ENCODE measurements around the gene CHST11.
A peak's percentile ranks its signal among the peaks of the same experiment; 100 is the strongest.
"Not testable (repeated sequence)": the region's sequence is repeated elsewhere in the genome, so short reads cannot be mapped to it uniquely, and the experiment has no call there.

The CHST11 gene

GRCh38 chr12:104534162-104534856 lies 77.6 kb downstream of the CHST11 start:
- DNase-seq: no peak

- DNase-seq: no peak
Observed at GRCh38 chr12:104534857-104535248, 78.1 kb downstream of the CHST11 start.

- no peak for DNase-seq
Observed at GRCh38 chr12:104535369-104535768, 78.6 kb downstream of the CHST11 start.

DNA sequence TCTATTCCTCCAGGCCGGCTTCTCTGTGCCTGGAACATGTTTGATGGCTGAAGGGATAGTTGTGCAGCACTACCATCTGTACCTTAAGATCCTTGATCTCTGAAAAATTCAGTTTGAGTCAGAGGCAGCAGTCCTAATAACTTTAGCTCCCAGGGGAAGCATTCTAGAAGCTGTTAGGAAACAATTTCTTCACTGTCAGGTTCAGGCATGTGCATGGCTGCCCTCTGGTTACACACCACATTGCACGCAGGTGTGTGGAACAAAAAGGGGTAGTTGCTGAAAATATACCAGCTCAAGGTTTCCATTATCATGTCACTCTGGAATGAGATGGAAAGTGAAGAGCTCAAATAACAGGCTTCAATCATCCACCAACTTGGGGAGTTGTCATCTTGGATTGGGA lies 80.1 kb downstream of the CHST11 start:
- no peak for DNase-seq

DNA sequence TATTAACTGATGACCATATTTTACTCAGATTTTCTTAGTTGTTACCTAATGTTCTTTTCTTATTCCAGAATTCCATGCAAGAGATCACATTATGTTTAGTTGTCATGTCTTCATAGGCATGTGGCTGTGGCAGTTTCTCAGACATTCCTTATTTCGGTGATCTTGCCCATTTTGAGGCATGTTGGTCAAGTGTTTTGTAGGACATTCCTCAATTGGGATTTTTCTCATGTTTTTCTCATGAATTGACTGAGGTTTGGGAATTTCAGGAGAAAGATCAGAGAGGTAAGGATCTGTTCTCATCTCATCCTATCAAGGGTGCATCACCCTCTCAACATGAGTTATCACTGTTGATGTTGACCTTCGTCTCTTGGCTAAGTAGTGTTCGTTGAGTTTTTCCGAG lies 81.3 kb downstream of the CHST11 start:
- no peak for DNase-seq

DNA sequence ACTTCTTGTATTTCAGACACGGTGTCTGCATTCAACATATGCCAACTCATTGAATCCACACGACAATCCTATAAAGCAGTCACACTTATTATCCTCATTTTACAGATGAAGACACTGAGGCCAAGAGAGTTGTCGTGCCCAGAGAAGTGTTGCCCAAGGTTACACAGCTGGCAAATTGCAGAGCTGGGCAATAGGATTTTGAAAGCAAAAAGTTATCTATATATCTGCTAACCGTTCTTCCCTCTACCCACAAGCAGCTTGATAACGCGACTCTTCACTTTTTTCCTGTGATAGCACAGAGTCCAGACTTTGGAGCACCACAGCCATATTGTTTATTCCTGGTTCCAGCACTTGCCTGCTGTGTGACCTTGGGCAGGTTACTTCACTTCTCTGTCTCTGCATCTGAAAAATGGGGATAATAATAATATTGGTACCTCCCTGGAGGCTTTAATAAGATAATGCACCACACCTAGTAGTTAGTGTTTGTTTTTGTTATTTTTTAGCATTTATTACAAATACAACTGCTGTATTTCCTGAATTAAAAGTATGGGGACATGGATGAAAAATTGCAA lies 82.2 kb downstream of the CHST11 start:
- no peak for DNase-seq

DNA sequence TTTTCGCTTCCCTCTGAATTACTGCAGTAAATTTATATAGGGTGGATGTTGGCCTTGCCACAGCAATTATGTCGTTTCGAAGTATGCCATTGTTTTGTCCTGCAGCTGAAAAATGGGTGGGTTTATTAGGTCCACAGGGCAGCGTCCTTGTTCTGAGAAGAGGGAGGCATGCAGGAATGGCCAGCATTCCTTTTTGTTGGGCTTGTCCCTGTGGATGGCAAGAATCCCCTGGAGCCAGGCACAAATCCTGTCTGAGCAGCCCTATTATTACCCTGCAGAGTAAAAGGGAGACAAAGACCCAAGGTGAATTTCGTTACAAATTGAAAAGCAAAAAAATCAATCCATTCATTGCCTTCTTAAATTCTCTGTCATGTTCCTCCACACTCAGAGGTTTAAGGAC lies 88.1 kb downstream of the CHST11 start:
- no peak for DNase-seq

GRCh38 chr12:104546575-104546974 lies 89.8 kb downstream of the CHST11 start:
- no peak for DNase-seq

DNA sequence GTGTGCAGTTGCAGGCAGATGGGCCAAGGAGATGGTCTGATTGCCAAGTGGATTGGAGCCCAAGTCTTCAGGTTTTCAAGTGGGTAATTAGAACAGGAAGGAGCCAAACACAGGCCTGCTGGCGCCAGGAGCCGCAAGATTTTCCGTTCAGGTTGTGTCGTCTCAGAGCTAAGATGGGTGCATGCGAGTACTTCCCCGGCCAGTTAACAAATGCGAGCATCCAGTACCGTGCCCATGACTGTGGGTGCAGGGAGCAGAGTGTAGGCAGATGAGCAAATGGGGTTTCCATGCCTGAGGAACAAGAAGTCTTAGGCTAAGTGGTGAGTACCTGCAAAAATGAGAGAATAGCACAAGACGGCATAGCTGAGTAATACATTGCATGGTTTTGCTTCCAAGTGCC lies 90.5 kb downstream of the CHST11 start:
- no peak for DNase-seq

DNA sequence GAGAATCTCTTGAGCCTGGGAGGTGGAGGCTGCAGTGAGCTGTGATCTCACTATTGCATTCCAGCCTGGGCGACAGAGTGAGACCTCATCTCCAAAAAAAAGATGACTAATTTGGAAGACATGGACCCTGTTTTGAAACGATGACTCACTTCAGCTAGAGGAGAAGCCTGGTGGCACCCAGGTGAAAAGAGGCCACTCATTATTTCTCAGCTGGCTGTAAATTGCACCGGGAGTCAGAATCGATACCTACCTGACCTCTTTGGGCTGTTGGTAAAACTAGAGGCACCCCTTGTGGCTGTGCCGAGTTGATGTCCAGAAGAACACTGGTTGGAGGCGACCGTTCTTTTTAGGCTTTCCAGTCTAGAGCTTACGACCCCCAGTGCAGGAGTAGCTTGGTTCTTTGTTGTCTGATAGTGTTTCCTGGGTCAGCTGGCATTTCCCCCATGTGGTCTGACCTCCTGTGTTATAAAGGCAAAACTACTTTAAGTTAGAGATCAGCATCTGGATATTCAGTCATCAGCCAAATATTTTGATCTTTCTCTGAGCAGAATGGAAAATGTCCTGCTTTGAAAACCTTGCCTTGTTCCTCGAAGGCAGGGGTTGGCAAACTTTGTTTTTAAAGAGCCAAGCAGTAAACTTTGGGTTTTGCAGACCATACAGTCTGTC lies 93.2 kb downstream of the CHST11 start:
- no peak for DNase-seq

DNA sequence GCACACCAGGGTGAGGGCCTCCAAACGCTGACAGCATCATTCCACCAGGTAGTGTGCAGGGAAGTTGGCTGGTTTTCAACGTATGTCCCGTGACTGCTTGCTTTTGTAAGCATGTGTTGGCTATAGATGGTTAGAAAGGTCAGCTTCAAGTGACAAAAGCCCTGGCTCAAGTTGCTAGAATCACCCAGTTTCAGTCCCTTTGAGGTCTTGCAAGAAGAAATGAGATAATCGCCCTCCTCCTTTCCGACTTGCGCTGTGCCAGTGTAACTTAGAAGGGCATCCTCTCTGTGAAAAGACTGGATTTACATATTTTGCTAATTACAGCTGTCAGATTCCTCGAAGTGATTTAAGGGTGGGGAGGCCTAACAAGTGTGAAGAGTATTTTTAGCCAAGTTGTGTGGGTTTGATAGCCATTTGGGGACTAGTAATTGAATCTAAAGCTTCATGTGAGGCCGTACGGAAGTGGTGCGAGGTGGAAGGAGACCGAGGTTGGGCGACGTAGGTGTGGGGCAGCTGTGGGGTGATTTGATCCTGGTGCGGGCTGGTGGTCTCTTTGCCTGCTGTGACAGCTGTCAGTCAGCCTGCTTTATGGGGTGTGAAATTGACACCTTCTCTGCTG lies 94.7 kb downstream of the CHST11 start:
- DNase-seq: no peak

- no peak for DNase-seq
Observed at GRCh38 chr12:104553421-104553820, 96.7 kb downstream of the CHST11 start.

DNA sequence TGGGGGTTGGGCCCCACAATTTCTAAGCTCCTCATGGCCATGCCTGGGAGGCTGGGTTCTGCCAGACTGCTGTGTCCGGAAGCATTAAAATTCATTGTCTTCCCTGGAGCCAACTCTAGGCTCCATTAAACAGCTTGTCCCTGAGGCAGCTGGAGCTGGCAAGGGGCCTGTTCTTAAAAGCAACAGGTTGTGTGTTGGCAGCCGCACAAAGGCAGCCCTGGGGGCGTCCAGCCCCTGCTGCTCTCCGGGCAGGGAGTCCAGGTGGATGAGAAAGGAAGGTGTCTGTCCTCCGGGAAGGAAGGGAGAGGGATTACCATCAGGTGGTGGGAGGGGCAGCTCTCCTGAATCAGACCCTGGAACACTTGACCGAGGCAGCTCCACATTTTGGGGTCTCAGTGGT lies 98.9 kb downstream of the CHST11 start:
- DNase-seq: peak; percentile 86

GRCh38 chr12:104557488-104558195 lies 100.9 kb downstream of the CHST11 start:
- DNase-seq: no peak

GRCh38 chr12:104560881-104561280 lies 104.1 kb downstream of the CHST11 start:
- DNase-seq: no peak

- DNase-seq: no peak
Observed at GRCh38 chr12:104562763-104563162, 106.0 kb downstream of the CHST11 start.

- not testable (repeated sequence) for DNase-seq
Observed at GRCh38 chr12:104564662-104565061, 107.9 kb downstream of the CHST11 start.

DNA sequence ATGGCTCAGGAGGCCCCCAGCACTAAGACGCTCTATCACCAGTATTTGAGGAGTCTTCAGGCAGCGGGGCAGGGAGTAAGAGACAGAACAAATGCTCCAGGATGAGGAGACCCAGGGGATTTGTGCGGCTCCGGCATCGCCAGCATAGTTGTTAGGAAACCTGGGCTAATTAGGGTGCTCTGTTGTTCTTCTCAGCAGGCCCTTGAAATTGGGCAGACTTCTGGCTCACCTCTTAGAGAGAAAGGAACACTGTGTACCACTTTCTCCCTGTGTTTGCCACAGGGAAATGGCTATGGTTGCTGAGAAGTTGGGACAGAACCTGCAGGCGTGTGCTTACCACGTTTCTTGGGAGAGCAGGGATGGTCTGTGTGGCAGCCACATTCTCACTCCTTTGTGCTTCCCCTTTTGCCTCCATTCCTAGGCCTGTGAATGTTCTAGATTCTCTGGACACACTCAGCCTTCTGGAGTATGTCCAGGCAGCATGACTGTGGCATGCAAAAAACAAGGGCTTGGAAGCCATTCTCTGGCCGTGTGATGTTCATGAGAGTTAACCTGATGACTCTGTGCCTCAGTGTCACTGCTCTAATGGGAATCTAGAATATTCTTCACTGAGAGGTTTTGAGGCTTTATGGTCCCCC lies 109.0 kb downstream of the CHST11 start:
- DNase-seq: no peak

GRCh38 chr12:104566244-104566993 lies 109.7 kb downstream of the CHST11 start:
- no peak for DNase-seq

DNA sequence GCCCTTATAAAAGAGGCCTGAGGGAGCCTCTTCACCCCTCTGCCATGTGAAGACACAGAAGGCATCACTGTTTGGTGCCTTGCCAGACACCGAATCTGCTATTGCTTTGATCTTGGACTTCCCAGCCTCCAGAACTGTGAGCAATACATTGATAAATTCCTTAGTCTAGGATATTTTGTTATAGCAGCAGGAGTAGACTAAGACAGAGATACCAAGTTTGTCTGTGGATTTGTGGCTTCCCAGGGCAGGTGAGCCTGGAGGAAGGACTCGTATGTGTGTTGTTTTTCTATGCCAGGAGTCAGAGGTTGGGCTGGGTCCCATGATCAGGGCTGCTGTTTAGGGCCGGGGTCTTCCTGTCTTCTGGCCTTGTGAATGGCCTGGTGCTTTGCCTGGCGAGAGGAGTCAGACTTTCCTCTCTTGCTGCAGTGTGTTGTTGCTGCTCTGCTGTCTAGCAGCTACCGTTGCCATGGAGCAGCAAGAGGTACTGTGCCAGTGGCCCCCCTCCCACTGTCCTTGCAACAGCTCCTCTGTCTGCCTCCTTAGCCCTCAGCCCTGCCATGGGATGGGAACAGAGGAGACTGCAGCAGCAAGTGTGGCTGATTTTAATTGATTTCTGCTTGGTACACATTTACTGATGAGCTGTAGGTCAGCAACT lies 111.2 kb downstream of the CHST11 start:
- DNase-seq: no peak

- DNase-seq: no peak
Observed at GRCh38 chr12:104568487-104568868, 111.7 kb downstream of the CHST11 start.

- DNase-seq: no peak
Observed at GRCh38 chr12:104568935-104569334, 112.2 kb downstream of the CHST11 start.
